GM18505 (cell line): ENCODE measurements around the gene AHCYL1.

Experiments used
- ATAC-seq: cut with Tn5 transposase; IDR thresholded peaks from one replicate; pipeline ENCODE4 v1.9.1; 2021; ENCODE audit not compliant: unreplicated experiment
- POLR2A ChIP-seq: IDR thresholded peaks from 4 replicates; pipeline ENCODE4 v1.6.1; 2011; ENCODE audit warnings: borderline replicate concordance; ENCODE audit not compliant: insufficient read depth, insufficient read length; ENCODE audit errors: extremely low read depth

The AHCYL1 gene

GRCh38 chr1:110070282-110070669, 85.7 kb downstream of the AHCYL1 start:
- ATAC-seq, result no peak
- TF ChIP-seq POLR2A, result no peak

DNA sequence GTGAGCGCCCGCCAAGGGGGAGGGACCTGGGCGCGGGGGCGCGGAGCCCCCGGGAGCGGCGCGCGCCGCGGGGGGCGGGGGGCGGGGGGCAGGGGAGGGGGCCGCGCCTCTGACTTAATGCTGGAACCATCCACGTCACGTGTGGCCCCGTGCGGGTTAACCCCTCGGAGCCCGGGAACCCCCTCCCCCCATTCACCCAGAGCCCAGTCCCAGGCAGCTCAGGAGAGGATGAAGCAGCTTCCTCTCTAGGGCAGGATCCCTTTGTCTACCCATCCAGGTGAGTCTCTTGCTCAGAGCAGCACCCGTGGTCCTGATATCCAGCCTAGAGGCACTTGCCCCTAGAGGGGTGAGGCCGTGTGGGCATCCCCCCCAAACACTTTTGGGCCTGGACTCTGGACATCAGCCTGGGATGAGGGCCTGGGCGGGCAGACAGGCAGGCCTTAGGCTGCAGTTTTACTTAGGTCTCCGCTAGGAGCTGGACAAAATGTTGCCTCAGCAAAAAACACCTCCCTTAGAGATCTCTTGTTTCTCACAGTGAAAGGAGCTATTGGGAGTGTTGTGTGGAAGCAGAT, 86.2 kb downstream of the AHCYL1 start, which contains the start of gene ALX3:
ALX3 (minus strand) TSS at position 2 of the 572 bp plus-strand sequence. CDS start 60 bp downstream, outside the sequence.
- no peak for ATAC-seq
- no peak for TF ChIP-seq POLR2A
